Measurements from ENCODE around the gene LEP. TPM values are rescaled to one million over a fixed set of nuclear protein-coding genes. Genes with fewer than 3 reads are reported as not detected.
"Not testable (repeated sequence)": the region's sequence is repeated elsewhere in the genome, so short reads cannot be mapped to it uniquely, and the experiment has no call there.

LEP gene
- total RNA-seq, 3 donors from 2014 or later, result 0.09 to 0.22 TPM; not detected in 1

DNA sequence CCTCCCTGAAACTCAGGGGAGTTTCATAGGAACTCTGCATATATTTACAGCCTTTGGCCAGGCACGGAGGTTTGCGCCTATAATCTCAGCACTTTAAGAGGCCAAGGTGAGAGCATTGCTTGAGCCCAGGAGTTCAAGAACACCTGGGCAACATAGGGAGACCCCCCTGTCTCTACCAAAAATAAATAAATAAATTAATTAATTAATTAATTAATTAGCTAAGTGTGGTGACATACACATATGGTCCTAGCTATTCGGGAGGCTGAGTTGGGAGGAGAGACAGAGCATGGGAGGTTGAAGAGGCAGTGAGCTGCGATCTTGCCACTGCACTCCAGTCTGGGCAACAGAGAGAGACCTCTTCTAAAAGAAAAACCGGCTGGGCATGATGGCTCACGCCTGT is 9.4 kb upstream of the LEP start:
- TF ChIP-seq CTCF (IDR thresholded peaks at IDR 0.05), result no peak
- DNase-seq (no peak), ATAC-seq (no peak)
- intact Hi-C loops (cut with DNase I, micrococcal nuclease), result no loop called here
- no peaks in the 10 kb centered on the region for H3K9me3 ChIP-seq
- no peaks in the 10 kb centered on the region for H3K36me3 ChIP-seq (ENCODE audit: low read depth)
- H3K4me1 ChIP-seq (ENCODE audit: low read depth), result no peaks in the 10 kb centered on the region
- H3K4me3 ChIP-seq, result no peak overlapping the region

DNA sequence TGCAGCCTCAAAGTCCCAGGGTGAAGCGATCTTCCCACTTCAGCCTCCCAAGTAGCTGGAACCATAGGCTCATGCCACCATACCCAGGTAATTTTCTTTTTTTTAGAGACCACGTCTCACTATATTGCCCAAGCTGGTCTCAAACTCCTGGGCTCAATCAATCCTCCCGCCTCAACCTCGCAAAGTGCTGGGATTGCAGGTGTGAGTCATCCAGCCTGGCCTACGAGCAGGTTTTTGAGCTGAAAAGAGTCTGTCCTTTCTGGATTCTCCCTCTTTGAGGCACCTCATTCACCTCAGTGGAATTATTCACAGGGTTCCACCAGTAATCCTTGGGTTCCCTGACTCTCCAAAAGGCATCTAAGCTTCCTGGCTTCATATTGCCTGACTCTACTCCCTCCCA is 7.6 kb upstream of the LEP start:
- H3K36me3 ChIP-seq (ENCODE audit: low read depth), result no peaks in the 10 kb centered on the region
- TF ChIP-seq CTCF (IDR thresholded peaks at IDR 0.05), result no peak
- H3K4me3 ChIP-seq, result no peak overlapping the region
- H3K4me1 ChIP-seq (ENCODE audit: low read depth), result no peaks in the 10 kb centered on the region
- DNase-seq, result no peak
- intact Hi-C loops (cut with DNase I, micrococcal nuclease), result no loop called here
- H3K9me3 ChIP-seq, result peaks cover under 1% of the 10 kb centered on the region
- ATAC-seq, result no peak

GRCh38 chr7:128234476-128235026 is 6.5 kb upstream of the LEP start:
- DNase-seq (no peak), ATAC-seq (no peak)
- Histone ChIP-seq H3K36me3 (ENCODE audit: low read depth) (no peaks in the 10 kb centered on the region), H3K9me3 (peaks cover 10% of the 10 kb centered on the region), H3K4me3 (no peak overlapping the region), H3K4me1 (ENCODE audit: low read depth) (no peaks in the 10 kb centered on the region)
- no peak for TF ChIP-seq CTCF (IDR thresholded peaks at IDR 0.05)
- intact Hi-C loops (cut with DNase I, micrococcal nuclease), result no loop called here

DNA sequence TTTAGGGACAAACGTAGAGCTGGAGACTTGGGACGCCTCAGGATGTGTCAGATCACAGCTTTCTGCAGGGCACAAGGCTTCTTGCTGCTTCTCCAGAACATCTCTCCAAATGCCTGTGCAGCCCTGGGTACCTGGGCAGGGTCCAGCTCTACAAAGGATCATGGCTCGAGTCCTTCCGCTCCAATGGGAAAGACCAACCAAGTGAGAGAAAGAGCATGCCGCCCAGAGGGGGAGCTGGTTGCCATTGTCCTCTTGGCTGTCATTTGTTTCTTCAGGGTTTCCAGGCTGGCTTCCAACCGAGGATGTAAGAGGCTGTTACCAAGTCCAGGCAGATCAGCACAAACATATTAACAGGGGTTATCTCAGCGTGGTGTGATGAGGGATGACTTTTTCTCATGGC is 5.6 kb upstream of the LEP start:
- DNase-seq (no peak), ATAC-seq (no peak)
- Histone ChIP-seq H3K4me1 (ENCODE audit: low read depth) (no peaks in the 10 kb centered on the region), H3K4me3 (no peak overlapping the region), H3K9me3 (peaks cover 19% of the 10 kb centered on the region), H3K36me3 (ENCODE audit: low read depth) (no peaks in the 10 kb centered on the region)
- no peak for TF ChIP-seq CTCF (IDR thresholded peaks at IDR 0.05)
- intact Hi-C loops (cut with DNase I, micrococcal nuclease), result no loop called here

GRCh38 chr7:128236924-128237586 is 4.0 kb upstream of the LEP start:
- no peak for DNase-seq
- intact Hi-C loops (cut with DNase I, micrococcal nuclease), result no loop called here
- Histone ChIP-seq H3K4me1 (ENCODE audit: low read depth) (no peaks in the 10 kb centered on the region), H3K4me3 (no peak overlapping the region), H3K9me3 (peaks cover 19% of the 10 kb centered on the region), H3K36me3 (ENCODE audit: low read depth) (no peaks in the 10 kb centered on the region)
- TF ChIP-seq CTCF (IDR thresholded peaks at IDR 0.05), result no peak
- ATAC-seq, result peak; percentile 80

DNA sequence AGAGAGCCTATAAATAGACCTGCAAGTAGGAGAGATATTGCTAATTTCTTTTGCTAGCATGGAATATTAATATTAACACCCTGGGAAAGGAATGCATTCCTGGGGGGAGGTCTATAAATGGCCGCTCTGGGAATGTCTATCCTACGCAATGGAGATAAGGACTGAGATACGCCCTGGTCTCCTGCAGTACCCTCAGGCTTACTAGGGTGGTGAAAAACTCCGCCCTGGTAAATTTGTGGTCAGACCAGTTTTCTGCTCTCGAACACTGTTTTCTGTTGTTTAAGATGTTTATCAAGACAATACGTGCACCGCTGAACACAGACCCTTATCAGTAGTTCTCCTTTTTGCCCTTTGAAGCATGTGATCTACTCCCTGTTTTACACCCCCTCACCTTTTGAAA is 1.9 kb upstream of the LEP start:
- H3K4me1 ChIP-seq (ENCODE audit: low read depth); DNase-seq; intact Hi-C loops (cut with DNase I, micrococcal nuclease); ATAC-seq; H3K36me3 ChIP-seq (ENCODE audit: low read depth); H3K4me3 ChIP-seq: not testable (repeated sequence)
- H3K9me3 ChIP-seq, result peaks cover 19% of the 10 kb centered on the region

All from mucosa of descending colon (tissue), 3 donors.